SK-N-SH (cell line): Measurements from ENCODE around the gene DGLUCY. TPM values are rescaled to one million over a fixed set of nuclear protein-coding genes. Genes with fewer than 3 reads are reported as not detected.

Experiments
- CTCF ChIA-PET: fragments of 300-600, 350-600 bp; formaldehyde crosslinking; extraction: SDS; loops from one replicate; lab custom pipeline; 2021; lab: Yijun Ruan, JAX
- POLR2A ChIA-PET: fragments of 350-600 bp; sonication (Branson Sonifier 250); formaldehyde crosslinking; extraction: SDS; loops from one replicate; lab custom pipeline; 2020; ENCODE audit warnings: antibody characterized with exemption, inconsistent platforms; lab: Yijun Ruan, JAX
- DNase-seq: peaks from one replicate; pipeline ENCODE4 v3.0.0; 2012
- H2AFZ ChIP-seq: fragments of 200-600 bp; sonication (generic); 2 replicates; pipeline ENCODE4 v1.8.1; 2016; ENCODE audit warnings: antibody characterized with exemption, mild to moderate bottlenecking, low read depth
- H3F3A ChIP-seq: fragments of 200-600 bp; sonication (generic); replicated peaks from 2 replicates; pipeline ENCODE3; 2016; ENCODE audit warnings: antibody characterized with exemption, mild to moderate bottlenecking; ENCODE audit not compliant: insufficient read depth
- H3K27ac ChIP-seq, 2 experiments: fragments of 200-500 bp in 1 of 2; fragments of 200-600 bp in 1 of 2; sonication (Bioruptor generic) in 1 of 2; sonication (generic), shearing (Covaris generic) in 1 of 2; 2 replicates each; pipeline versions ENCODE4 v1.5.1 to v1.6.1; 2014 to 2016; ENCODE audit warnings: low read depth in 2 of 2, inconsistent platforms in 1 of 2, low read length in 1 of 2, mild to moderate bottlenecking in 1 of 2, mixed read lengths in 1 of 2
- H3K27me3 ChIP-seq: fragments of 200-600 bp; sonication (generic), shearing (Covaris generic); 2 replicates; pipeline ENCODE4 v1.6.1; 2016; ENCODE audit warnings: mixed run types; ENCODE audit not compliant: insufficient read depth
- H3K36me3 ChIP-seq, 2 experiments: fragments of 200-500 bp in 1 of 2; fragments of 200-600 bp in 1 of 2; sonication (Bioruptor generic) in 1 of 2; sonication (generic) in 1 of 2; replicated peaks in 1 of 2; 2 replicates each; pipeline versions ENCODE3 to v1.5.1; 2014 to 2016; ENCODE audit warnings: low read length in 1 of 2, mild to moderate bottlenecking in 1 of 2; ENCODE audit not compliant: insufficient read depth in 2 of 2, control insufficient read depth in 1 of 2
- H3K4me1 ChIP-seq, 2 experiments: fragments of 200-500 bp in 1 of 2; fragments of 200-600 bp in 1 of 2; sonication (Bioruptor generic) in 1 of 2; sonication (generic), shearing (Covaris generic) in 1 of 2; 2 replicates each; pipeline versions ENCODE4 v1.5.1 to v1.6.1; 2014 to 2016; ENCODE audit warnings: low read depth in 1 of 2, low read length in 1 of 2, mixed run types in 1 of 2; ENCODE audit not compliant: insufficient read depth in 2 of 2, control insufficient read depth in 1 of 2
- H3K4me2 ChIP-seq: fragments of 200-600 bp; sonication (generic), shearing (Covaris generic); 2 replicates; pipeline ENCODE4 v1.6.1; 2017; ENCODE audit warnings: mixed run types
- H3K4me3 ChIP-seq, 2 experiments: fragments of 200-500 bp in 1 of 2; fragments of 200-600 bp in 1 of 2; sonication (Bioruptor generic) in 1 of 2; sonication (generic), shearing (Covaris generic) in 1 of 2; 2 replicates each; pipeline versions ENCODE4 v1.5.1 to v1.8.1; 2014 to 2016; ENCODE audit warnings: low read depth in 2 of 2, inconsistent platforms in 1 of 2, low read length in 1 of 2, mild to moderate bottlenecking in 1 of 2, mixed read lengths in 1 of 2, moderate library complexity in 1 of 2
- H3K79me2 ChIP-seq: fragments of 200-600 bp; sonication (generic); 2 replicates; pipeline ENCODE4 v1.8.1; 2017; ENCODE audit warnings: mild to moderate bottlenecking; ENCODE audit not compliant: insufficient read depth
- H3K9ac ChIP-seq: fragments of 200-600 bp; sonication (generic); 2 replicates; pipeline ENCODE4 v1.6.1; 2017; ENCODE audit warnings: mixed run types
- H3K9me2 ChIP-seq: fragments of 200-600 bp; sonication (generic); 2 replicates; pipeline ENCODE4 v1.6.1; 2017; ENCODE audit warnings: mixed run types
- H3K9me3 ChIP-seq: fragments of 200-600 bp; sonication (generic); 2 replicates; pipeline ENCODE4 v1.6.1; 2017; ENCODE audit warnings: mixed run types, mild to moderate bottlenecking, moderate library complexity
- H4K20me1 ChIP-seq: fragments of 200-600 bp; sonication (generic); 2 replicates; pipeline ENCODE4 v1.6.1; 2017; ENCODE audit warnings: mild to moderate bottlenecking, mixed run types; ENCODE audit not compliant: insufficient read depth
- CHD2 ChIP-seq: fragments of 150-350 bp; IDR thresholded peaks from 2 replicates; pipeline ENCODE4 v1.6.1; 2018; ENCODE audit warnings: low read length; ENCODE audit not compliant: partially characterized antibody
- CTCF ChIP-seq: fragments of 200-600 bp; sonication (generic); IDR thresholded peaks from 2 replicates; pipeline ENCODE4 v1.6.1; 2017; ENCODE audit warnings: antibody characterized with exemption, mild to moderate bottlenecking, moderate library complexity
- ELF1 ChIP-seq: IDR thresholded peaks from 2 replicates; pipeline ENCODE4 v1.4.0; 2012
- FOXJ3 ChIP-seq: sonication (generic); formaldehyde crosslinking; IDR thresholded peaks from 2 replicates; pipeline ENCODE4 v1.5.1; 2020; ENCODE audit warnings: mild to moderate bottlenecking, missing genetic modification reagents
- FOXM1 ChIP-seq: IDR thresholded peaks from 2 replicates; pipeline ENCODE4 v1.4.0; 2012; ENCODE audit warnings: low read depth, mild to moderate bottlenecking
- GATA2 ChIP-seq: sonication (generic); formaldehyde crosslinking; IDR thresholded peaks from 2 replicates; pipeline ENCODE4 v1.5.0; 2020; ENCODE audit warnings: mild to moderate bottlenecking, missing genetic modification reagents
- JUND ChIP-seq: IDR thresholded peaks from 2 replicates; pipeline ENCODE4 v1.4.0; 2012
- MEF2A ChIP-seq: IDR thresholded peaks from 2 replicates; pipeline ENCODE4 v1.4.0; 2012; ENCODE audit warnings: low read depth, borderline replicate concordance
- MXI1 ChIP-seq: IDR thresholded peaks from 2 replicates; pipeline ENCODE4 v1.6.1; 2012; ENCODE audit warnings: mild to moderate bottlenecking, low read depth, low read length, improper control_type of control experiment
- RCOR1 ChIP-seq: fragments of 150-350 bp; IDR thresholded peaks from 2 replicates; pipeline ENCODE4 v1.6.1; 2017; ENCODE audit warnings: antibody characterized with exemption, low read length
- RXRA ChIP-seq: IDR thresholded peaks from 2 replicates; pipeline ENCODE4 v1.4.0; 2012; ENCODE audit warnings: low read depth, mild to moderate bottlenecking, borderline replicate concordance
- SIN3A ChIP-seq: IDR thresholded peaks from 2 replicates; pipeline ENCODE4 v1.6.1; 2012; ENCODE audit warnings: low read depth, mild to moderate bottlenecking, low read length, moderate library complexity, borderline replicate concordance
- TCF12 ChIP-seq: IDR thresholded peaks from 2 replicates; pipeline ENCODE4 v1.4.0; 2012
- YY1 ChIP-seq: IDR thresholded peaks from 2 replicates; pipeline ENCODE4 v1.4.0; 2012; ENCODE audit warnings: low read depth, mild to moderate bottlenecking
- ZBTB33 ChIP-seq: IDR thresholded peaks from 2 replicates; pipeline ENCODE4 v1.4.0; 2012; ENCODE audit warnings: low read depth, borderline replicate concordance
- WGBS: methylation state at CpG from one replicate; pipeline ENCODE4 v1.1.6; 2017; ENCODE audit warnings: low lambda C conversion rate; 5-methylcytosine and 5-hydroxymethylcytosine counted together
- polyA plus RNA-seq, 3 experiments: library from polyadenylated mRNA; depleted of rRNA; stranded (reverse); fragments of >200 nt; gene quantifications; 2 replicates each; pipeline ENCODE4 v1.2.3, GENCODE V29; 2012
- TF ChIP-seq, protein P1 (sequence below): fragments of 150-350 bp; IDR thresholded peaks from 2 replicates; pipeline ENCODE4 v1.6.1; 2016; ENCODE audit warnings: mild to moderate bottlenecking, low read depth, low read length

Gene DGLUCY
- polyA plus RNA-seq, 1 of the 3 experiments (the other 2 are of a cell fraction) = 17.2 TPM

DNA sequence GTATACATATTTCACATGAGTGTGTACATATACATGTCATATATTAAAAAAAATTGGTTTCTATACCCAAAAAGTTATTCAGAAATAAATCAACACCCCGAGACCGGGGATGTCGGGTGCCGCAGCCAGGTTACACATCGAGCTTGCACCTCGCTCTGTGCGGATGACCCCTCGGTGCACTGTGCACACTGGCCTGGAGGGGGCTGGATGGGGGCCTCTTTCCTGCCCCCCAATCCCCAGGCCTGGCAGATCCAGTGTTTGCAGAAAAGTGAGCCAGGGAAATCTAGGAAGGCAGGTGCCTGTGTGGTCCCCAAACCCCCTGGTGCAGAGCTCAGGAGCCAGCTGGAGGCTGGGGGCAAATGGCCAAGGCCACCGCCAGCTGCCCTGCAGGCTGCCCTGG is 157.8 kb downstream of the DGLUCY start:
- Histone ChIP-seq H3K4me1 (peaks cover 0 to 10% of the 10 kb centered on the region in 2 experiments; a peak in 1 of 4 replicates), H3K27me3 (no peaks in the 10 kb centered on the region), H4K20me1 (no peaks in the 10 kb centered on the region), H3K9ac (no peak overlapping the region), H3K9me3 (no peaks in the 10 kb centered on the region), H3K27ac (peak overlapping the region in 1 of 2 experiments; percentile 35; a peak in 2 of 4 replicates), H3K9me2 (no peaks in the 10 kb centered on the region), H3K4me3 (no peak overlapping the region), H3K36me3 (no peaks in the 10 kb centered on the region)
- CTCF ChIA-PET = interaction anchor here (1.5 to 2.0 kb wide), 2 partner anchors 11 to 94 kb away, joined by 3 to 7 read pairs; no protein-coding TSS in a partner anchor
- TF ChIP-seq ZBTB33 = no peak
- TF ChIP-seq JUND = no peak
- no peak for TF ChIP-seq RCOR1
- TF ChIP-seq TCF12 = no peak
- no peak for TF ChIP-seq YY1
- no peak for TF ChIP-seq ELF1
- no peak for TF ChIP-seq MEF2A
- TF ChIP-seq, protein P1, sequence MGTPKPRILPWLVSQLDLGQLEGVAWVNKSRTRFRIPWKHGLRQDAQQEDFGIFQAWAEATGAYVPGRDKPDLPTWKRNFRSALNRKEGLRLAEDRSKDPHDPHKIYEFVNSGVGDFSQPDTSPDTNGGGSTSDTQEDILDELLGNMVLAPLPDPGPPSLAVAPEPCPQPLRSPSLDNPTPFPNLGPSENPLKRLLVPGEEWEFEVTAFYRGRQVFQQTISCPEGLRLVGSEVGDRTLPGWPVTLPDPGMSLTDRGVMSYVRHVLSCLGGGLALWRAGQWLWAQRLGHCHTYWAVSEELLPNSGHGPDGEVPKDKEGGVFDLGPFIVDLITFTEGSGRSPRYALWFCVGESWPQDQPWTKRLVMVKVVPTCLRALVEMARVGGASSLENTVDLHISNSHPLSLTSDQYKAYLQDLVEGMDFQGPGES = no peak
- no peak for TF ChIP-seq GATA2 (CRISPR knock-in tag)
- TF ChIP-seq SIN3A = no peak
- TF ChIP-seq CTCF = no peak
- TF ChIP-seq FOXJ3 (CRISPR knock-in tag) = no peak
- no peak for TF ChIP-seq RXRA
- no peak for TF ChIP-seq CHD2
- no peak for TF ChIP-seq MXI1
- no peak for TF ChIP-seq FOXM1
- TF ChIP-seq, all 33 proteins: peak for 0
- DNase-seq = peak; percentile 41
- H3K79me2 ChIP-seq = no peaks in the 10 kb centered on the region
- H3K4me2 ChIP-seq = no peak overlapping the region
- WGBS = 95% methylated on average over 8 of the region's 9 CpGs
- POLR2A ChIA-PET = no interaction called here
- no peaks in the 10 kb centered on the region for H3F3A ChIP-seq
- no peak overlapping the region for H2AFZ ChIP-seq
